Mucosa of rectum (tissue), 2 donors: ENCODE measurements around the gene CD96.

Experiments
- H3K27ac ChIP-seq, 2 donors: one replicate each; pipeline ENCODE4 v1.7.0; 2013; ENCODE audit warnings: inconsistent platforms in 2 of 2, low read depth in 2 of 2, low read length in 2 of 2
- H3K27me3 ChIP-seq, 2 donors: one replicate each; pipeline ENCODE4 v1.7.0; 2013; ENCODE audit warnings: low read length in 2 of 2; ENCODE audit not compliant: control insufficient read depth in 2 of 2, insufficient read depth in 2 of 2
- H3K36me3 ChIP-seq, 2 donors: one replicate each; pipeline ENCODE4 v1.7.0; 2013; ENCODE audit warnings: low read length in 2 of 2; ENCODE audit not compliant: control insufficient read depth in 2 of 2, insufficient read depth in 2 of 2
- H3K4me1 ChIP-seq, 2 donors: one replicate each; pipeline ENCODE4 v1.7.0; 2013; ENCODE audit warnings: low read length in 2 of 2, mild to moderate bottlenecking in 1 of 2; ENCODE audit not compliant: control insufficient read depth in 2 of 2, insufficient read depth in 2 of 2
- H3K4me3 ChIP-seq, 2 donors: one replicate each; pipeline ENCODE4 v1.7.0; 2013; ENCODE audit warnings: low read length in 2 of 2
- H3K9ac ChIP-seq, 2 donors: one replicate each; pipeline ENCODE4 v1.7.0; 2013; ENCODE audit warnings: low read length in 2 of 2, low read depth in 1 of 2, mild to moderate bottlenecking in 1 of 2
- H3K9me3 ChIP-seq, 2 donors: one replicate each; pipeline ENCODE4 v1.7.0; 2013; ENCODE audit warnings: low read length in 2 of 2; ENCODE audit not compliant: control insufficient read depth in 2 of 2
- donor health status: healthy.
- donor health status: Normal muscosa, but diverticular disease.

CD96 gene

GRCh38 chr3:111531446-111531845, 10.6 kb upstream of the CD96 start:
- Histone ChIP-seq H3K36me3 (no peaks in the 10 kb centered on the region), H3K27me3 (no peaks in the 10 kb centered on the region), H3K4me1 (no peaks in the 10 kb centered on the region)

GRCh38 chr3:111534701-111535100, 7.3 kb upstream of the CD96 start:
- no peaks in the 10 kb centered on the region for H3K36me3 ChIP-seq
- peaks cover 3 to 4% of the 10 kb centered on the region in 2 donors for H3K4me1 ChIP-seq
- H3K4me3 ChIP-seq = no peak overlapping the region
- no peaks in the 10 kb centered on the region for H3K9me3 ChIP-seq
- no peak overlapping the region for H3K9ac ChIP-seq
- no peaks in the 10 kb centered on the region for H3K27me3 ChIP-seq
- H3K27ac ChIP-seq = no peak overlapping the region

More at GRCh38 chr3:111531446-111531845, 10.6 kb upstream of the CD96 start:
- H3K27ac ChIP-seq = no peak overlapping the region
- no peak overlapping the region for H3K9ac ChIP-seq
- no peaks in the 10 kb centered on the region for H3K9me3 ChIP-seq
- H3K4me3 ChIP-seq = no peak overlapping the region

GRCh38 chr3:111538111-111538510, 3.9 kb upstream of the CD96 start:
- no peaks in the 10 kb centered on the region for H3K27me3 ChIP-seq

GRCh38 chr3:111538681-111539083, 3.3 kb upstream of the CD96 start:
- H3K9me3 ChIP-seq = no peaks in the 10 kb centered on the region
- no peak overlapping the region for H3K4me3 ChIP-seq
- H3K27ac ChIP-seq = peak overlapping the region in 1 of 2 donors; percentile 7
- no peaks in the 10 kb centered on the region for H3K36me3 ChIP-seq
- no peak overlapping the region for H3K9ac ChIP-seq
- H3K27me3 ChIP-seq = no peaks in the 10 kb centered on the region
- H3K4me1 ChIP-seq = peaks cover 3 to 4% of the 10 kb centered on the region in 2 donors

More at GRCh38 chr3:111538111-111538510, 3.9 kb upstream of the CD96 start:
- H3K9ac ChIP-seq = no peak overlapping the region
- H3K27ac ChIP-seq = no peak overlapping the region
- peaks cover 3 to 4% of the 10 kb centered on the region in 2 donors for H3K4me1 ChIP-seq
- H3K4me3 ChIP-seq = no peak overlapping the region
- H3K9me3 ChIP-seq = no peaks in the 10 kb centered on the region
- no peaks in the 10 kb centered on the region for H3K36me3 ChIP-seq

- Histone ChIP-seq H3K27me3 (no peaks in the 10 kb centered on the region), H3K36me3 (no peaks in the 10 kb centered on the region), H3K4me3 (peak overlapping the region in 1 of 2 donors; percentile 55), H3K9me3 (no peaks in the 10 kb centered on the region), H3K27ac (no peak overlapping the region), H3K4me1 (peaks cover 3 to 4% of the 10 kb centered on the region in 2 donors), H3K9ac (no peak overlapping the region)
Observed at GRCh38 chr3:111539351-111540331, 2.4 kb upstream of the CD96 start.

- peaks cover 3 to 4% of the 10 kb centered on the region in 2 donors for H3K4me1 ChIP-seq
- H3K36me3 ChIP-seq = no peaks in the 10 kb centered on the region
- peak overlapping the region in 1 of 2 donors; percentile 12 for H3K9ac ChIP-seq
- H3K9me3 ChIP-seq = no peaks in the 10 kb centered on the region
- no peak overlapping the region for H3K4me3 ChIP-seq
- no peaks in the 10 kb centered on the region for H3K27me3 ChIP-seq
- H3K27ac ChIP-seq = peak overlapping the region in 1 of 2 donors; percentile 14
Observed at GRCh38 chr3:111541391-111541790, 606 bp upstream of the CD96 start.

- peak overlapping the region; percentile 37 to 60 for H3K27ac ChIP-seq
- peak overlapping the region in 1 of 2 donors; percentile 49 for H3K4me3 ChIP-seq
- no peaks in the 10 kb centered on the region for H3K36me3 ChIP-seq
- H3K9ac ChIP-seq = peak overlapping the region; percentile 1
- H3K9me3 ChIP-seq = no peaks in the 10 kb centered on the region
- no peaks in the 10 kb centered on the region for H3K27me3 ChIP-seq
- H3K4me1 ChIP-seq = peaks cover 3 to 4% of the 10 kb centered on the region in 2 donors
Observed at GRCh38 chr3:111542611-111543300, 759 bp downstream of the CD96 start.

- Histone ChIP-seq H3K4me1 (no peaks in the 10 kb centered on the region), H3K9ac (no peak overlapping the region), H3K27ac (no peak overlapping the region)
Observed at GRCh38 chr3:111545349-111545748, 3.4 kb downstream of the CD96 start.

GRCh38 chr3:111547631-111548030, 5.6 kb downstream of the CD96 start:
- no peaks in the 10 kb centered on the region for H3K27me3 ChIP-seq
- H3K9ac ChIP-seq = no peak overlapping the region
- H3K27ac ChIP-seq = peak overlapping the region in 1 of 2 donors; percentile 17
- H3K36me3 ChIP-seq = no peaks in the 10 kb centered on the region
- H3K4me1 ChIP-seq = no peaks in the 10 kb centered on the region
- H3K9me3 ChIP-seq = no peaks in the 10 kb centered on the region
- H3K4me3 ChIP-seq = peak overlapping the region in 1 of 2 donors; percentile 5

More at GRCh38 chr3:111545349-111545748, 3.4 kb downstream of the CD96 start:
- H3K9me3 ChIP-seq = no peaks in the 10 kb centered on the region
- H3K36me3 ChIP-seq = no peaks in the 10 kb centered on the region
- no peak overlapping the region for H3K4me3 ChIP-seq
- no peaks in the 10 kb centered on the region for H3K27me3 ChIP-seq

- no peak overlapping the region for H3K27ac ChIP-seq
Observed at GRCh38 chr3:111548092-111548491, 6.1 kb downstream of the CD96 start.

More at GRCh38 chr3:111548092-111548491, 6.1 kb downstream of the CD96 start:
- Histone ChIP-seq H3K36me3 (no peaks in the 10 kb centered on the region), H3K4me1 (no peaks in the 10 kb centered on the region), H3K9me3 (no peaks in the 10 kb centered on the region), H3K4me3 (peak overlapping the region in 1 of 2 donors; percentile 5), H3K9ac (no peak overlapping the region), H3K27me3 (no peaks in the 10 kb centered on the region)
